ENCODE measurements around the gene PSMA5.

DNA sequence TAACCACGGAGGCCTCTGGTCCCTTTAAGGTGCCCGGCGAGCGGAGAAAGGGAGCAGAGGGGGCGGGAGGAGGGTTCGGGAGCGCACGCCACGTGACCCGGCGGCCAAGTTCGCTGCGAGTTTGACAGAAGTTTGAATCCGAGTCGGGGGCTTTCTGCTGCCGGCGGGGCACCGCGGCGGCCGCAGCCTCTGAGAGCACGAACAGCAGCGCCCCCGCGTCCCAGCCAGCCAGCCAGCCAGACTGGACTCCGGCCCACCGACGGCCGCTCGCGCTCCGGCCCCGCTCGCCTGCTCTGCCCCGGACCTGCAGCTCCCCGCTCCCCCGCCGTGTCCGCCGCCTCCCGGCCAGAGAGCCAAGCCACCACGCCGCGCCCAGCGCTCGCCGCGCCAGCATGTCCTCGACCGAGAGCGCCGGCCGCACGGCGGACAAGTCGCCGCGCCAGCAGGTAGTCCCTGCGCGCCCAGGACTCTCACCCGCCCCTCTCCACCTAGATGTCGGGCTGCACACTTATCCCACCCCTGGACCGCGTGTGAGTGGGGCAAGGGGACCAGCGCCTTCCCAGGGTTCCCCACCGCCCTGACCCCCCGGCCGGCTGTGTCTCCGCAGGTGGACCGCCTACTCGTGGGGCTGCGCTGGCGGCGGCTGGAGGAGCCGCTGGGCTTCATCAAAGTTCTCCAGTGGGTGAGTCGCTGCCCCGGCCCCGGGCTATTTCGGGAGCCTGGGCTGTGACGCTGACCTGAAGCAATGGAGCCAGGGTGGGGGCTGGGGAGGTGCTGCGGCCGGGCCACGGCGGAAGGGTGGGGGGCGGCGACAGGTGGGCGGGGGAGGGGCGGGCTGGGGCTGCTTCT, 40.4 kb upstream of the PSMA5 start, which contains the start of gene SYPL2:
- TF ChIP-seq, protein P1, sequence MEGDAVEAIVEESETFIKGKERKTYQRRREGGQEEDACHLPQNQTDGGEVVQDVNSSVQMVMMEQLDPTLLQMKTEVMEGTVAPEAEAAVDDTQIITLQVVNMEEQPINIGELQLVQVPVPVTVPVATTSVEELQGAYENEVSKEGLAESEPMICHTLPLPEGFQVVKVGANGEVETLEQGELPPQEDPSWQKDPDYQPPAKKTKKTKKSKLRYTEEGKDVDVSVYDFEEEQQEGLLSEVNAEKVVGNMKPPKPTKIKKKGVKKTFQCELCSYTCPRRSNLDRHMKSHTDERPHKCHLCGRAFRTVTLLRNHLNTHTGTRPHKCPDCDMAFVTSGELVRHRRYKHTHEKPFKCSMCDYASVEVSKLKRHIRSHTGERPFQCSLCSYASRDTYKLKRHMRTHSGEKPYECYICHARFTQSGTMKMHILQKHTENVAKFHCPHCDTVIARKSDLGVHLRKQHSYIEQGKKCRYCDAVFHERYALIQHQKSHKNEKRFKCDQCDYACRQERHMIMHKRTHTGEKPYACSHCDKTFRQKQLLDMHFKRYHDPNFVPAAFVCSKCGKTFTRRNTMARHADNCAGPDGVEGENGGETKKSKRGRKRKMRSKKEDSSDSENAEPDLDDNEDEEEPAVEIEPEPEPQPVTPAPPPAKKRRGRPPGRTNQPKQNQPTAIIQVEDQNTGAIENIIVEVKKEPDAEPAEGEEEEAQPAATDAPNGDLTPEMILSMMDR (IDR thresholded peaks at IDR 0.05; ENCODE audit: low read depth, low read length, poor library complexity, severe bottlenecking), result no peak
- TF ChIP-seq EZH2phosphoT487 (IDR thresholded peaks at IDR 0.05; ENCODE audit: borderline replicate concordance, low read length), result no peak
